Neural cell (in vitro differentiated cells): ENCODE data around the gene CIITA.

Experiments
- SMC3 ChIP-seq: fragments of 450-650 bp; conservative IDR thresholded peaks from 2 replicates; pipeline ENCODE4 v1.6.1; 2014; ENCODE audit warnings: antibody characterized with exemption, mild to moderate bottlenecking, moderate library complexity; ENCODE audit not compliant: poor library complexity
- TF ChIP-seq, protein P1 (sequence below): fragments of 450-650 bp; IDR thresholded peaks from 2 replicates; pipeline ENCODE4 v1.5.1; 2014; ENCODE audit warnings: antibody characterized with exemption, mild to moderate bottlenecking, moderate library complexity; ENCODE audit not compliant: poor library complexity, severe bottlenecking

DNA sequence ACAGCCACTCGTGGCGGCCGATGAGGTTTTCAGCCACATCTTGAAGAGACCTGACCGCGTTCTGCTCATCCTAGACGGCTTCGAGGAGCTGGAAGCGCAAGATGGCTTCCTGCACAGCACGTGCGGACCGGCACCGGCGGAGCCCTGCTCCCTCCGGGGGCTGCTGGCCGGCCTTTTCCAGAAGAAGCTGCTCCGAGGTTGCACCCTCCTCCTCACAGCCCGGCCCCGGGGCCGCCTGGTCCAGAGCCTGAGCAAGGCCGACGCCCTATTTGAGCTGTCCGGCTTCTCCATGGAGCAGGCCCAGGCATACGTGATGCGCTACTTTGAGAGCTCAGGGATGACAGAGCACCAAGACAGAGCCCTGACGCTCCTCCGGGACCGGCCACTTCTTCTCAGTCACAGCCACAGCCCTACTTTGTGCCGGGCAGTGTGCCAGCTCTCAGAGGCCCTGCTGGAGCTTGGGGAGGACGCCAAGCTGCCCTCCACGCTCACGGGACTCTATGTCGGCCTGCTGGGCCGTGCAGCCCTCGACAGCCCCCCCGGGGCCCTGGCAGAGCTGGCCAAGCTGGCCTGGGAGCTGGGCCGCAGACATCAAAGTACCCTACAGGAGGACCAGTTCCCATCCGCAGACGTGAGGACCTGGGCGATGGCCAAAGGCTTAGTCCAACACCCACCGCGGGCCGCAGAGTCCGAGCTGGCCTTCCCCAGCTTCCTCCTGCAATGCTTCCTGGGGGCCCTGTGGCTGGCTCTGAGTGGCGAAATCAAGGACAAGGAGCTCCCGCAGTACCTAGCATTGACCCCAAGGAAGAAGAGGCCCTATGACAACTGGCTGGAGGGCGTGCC lies 30.1 kb downstream of the CIITA start:
- TF ChIP-seq, protein P1, sequence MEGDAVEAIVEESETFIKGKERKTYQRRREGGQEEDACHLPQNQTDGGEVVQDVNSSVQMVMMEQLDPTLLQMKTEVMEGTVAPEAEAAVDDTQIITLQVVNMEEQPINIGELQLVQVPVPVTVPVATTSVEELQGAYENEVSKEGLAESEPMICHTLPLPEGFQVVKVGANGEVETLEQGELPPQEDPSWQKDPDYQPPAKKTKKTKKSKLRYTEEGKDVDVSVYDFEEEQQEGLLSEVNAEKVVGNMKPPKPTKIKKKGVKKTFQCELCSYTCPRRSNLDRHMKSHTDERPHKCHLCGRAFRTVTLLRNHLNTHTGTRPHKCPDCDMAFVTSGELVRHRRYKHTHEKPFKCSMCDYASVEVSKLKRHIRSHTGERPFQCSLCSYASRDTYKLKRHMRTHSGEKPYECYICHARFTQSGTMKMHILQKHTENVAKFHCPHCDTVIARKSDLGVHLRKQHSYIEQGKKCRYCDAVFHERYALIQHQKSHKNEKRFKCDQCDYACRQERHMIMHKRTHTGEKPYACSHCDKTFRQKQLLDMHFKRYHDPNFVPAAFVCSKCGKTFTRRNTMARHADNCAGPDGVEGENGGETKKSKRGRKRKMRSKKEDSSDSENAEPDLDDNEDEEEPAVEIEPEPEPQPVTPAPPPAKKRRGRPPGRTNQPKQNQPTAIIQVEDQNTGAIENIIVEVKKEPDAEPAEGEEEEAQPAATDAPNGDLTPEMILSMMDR: no peak
- no peak for TF ChIP-seq SMC3
